ENCODE measurements around the gene CRYGC.

DNA sequence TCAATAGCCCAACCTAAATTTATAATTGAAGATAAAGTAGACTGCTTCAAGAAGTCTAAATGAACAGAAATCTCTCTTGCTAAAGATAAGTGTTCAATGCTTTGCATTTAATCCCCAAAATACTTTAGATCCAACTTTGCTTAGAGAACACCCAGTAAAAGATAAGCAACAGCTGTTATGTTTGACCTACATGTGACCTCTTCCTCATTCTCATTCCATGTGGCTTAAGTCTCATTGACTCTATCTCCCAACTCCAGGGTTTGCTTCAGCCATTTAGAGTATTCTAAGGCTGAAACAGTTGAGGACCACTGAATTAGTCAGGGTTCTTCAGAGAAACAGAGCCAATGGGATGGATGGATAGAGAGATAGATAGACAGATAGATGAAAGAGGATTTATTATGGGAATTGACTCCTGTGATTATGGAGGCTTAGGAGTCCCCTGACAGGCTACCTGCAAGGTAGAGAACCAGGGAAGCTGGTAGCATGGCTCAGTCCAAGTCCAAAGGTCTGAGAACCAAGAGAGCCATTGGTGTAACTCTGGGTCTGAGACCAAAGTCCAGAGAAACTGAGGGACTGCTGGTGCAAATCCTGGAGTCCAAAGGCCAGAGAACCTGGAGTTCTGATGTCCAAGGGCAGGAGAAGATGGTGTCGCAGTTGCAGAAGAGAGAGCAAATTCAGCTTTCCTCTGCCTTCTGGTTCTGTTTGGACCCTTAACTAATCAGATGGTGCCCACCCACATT is 37.4 kb downstream of the CRYGC start:
- TF ChIP-seq, protein P1, sequence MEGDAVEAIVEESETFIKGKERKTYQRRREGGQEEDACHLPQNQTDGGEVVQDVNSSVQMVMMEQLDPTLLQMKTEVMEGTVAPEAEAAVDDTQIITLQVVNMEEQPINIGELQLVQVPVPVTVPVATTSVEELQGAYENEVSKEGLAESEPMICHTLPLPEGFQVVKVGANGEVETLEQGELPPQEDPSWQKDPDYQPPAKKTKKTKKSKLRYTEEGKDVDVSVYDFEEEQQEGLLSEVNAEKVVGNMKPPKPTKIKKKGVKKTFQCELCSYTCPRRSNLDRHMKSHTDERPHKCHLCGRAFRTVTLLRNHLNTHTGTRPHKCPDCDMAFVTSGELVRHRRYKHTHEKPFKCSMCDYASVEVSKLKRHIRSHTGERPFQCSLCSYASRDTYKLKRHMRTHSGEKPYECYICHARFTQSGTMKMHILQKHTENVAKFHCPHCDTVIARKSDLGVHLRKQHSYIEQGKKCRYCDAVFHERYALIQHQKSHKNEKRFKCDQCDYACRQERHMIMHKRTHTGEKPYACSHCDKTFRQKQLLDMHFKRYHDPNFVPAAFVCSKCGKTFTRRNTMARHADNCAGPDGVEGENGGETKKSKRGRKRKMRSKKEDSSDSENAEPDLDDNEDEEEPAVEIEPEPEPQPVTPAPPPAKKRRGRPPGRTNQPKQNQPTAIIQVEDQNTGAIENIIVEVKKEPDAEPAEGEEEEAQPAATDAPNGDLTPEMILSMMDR (IDR thresholded peaks at IDR 0.05) = no peak
- TF ChIP-seq POLR2A (IDR thresholded peaks at IDR 0.05) = no peak
- no peak for TF ChIP-seq POLR2AphosphoS5 (IDR thresholded peaks at IDR 0.05)

Data from breast epithelium (tissue), 3 donors.